Measurements from ENCODE around the gene ZSCAN22. TPM values are rescaled to one million over a fixed set of nuclear protein-coding genes. Genes with fewer than 3 reads are reported as not detected.
A peak's percentile ranks its signal among the peaks of the same experiment; 100 is the strongest.

Gene ZSCAN22
- total and polyA plus RNA-seq, 2 of the 4 experiments (the other 2 are of a cell fraction): 2.2 to 2.5 TPM

DNA sequence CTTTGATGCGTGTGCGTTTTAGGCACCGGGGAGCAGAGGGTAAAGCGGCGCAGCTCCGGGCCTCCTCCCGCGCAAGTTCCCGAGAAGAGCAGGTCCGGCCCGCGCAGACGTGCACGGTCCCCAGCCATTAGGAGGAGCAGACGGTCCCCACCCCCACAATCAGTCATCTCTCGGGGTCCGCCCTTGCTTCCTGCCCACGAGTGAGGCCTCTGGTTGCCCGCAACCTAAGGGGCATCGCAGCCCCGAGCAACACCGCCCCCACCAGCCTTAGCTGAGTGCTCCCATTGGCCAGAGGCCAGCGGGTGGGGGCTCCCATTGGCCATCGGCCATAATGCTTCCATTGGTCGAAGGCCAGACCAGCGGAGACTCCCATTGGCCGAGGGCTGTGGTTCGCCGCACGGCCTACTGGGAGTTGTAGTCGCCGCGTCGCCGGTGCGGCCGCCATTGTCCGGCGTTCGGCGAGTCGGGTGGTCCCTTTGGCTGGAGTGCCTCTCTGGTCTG is 48.2 kb upstream of the ZSCAN22 start, which contains the start of gene ZNF8:
Gene ZNF8, plus strand, starts transcription at position 415 of the 501 bp plus-strand sequence. CDS start 127 bp downstream, outside the sequence.
- H4K20me1 ChIP-seq (ENCODE audit: insufficient read depth, low read length): peaks cover 10% of the 10 kb centered on the region
- H3K36me3 ChIP-seq (ENCODE audit: control insufficient read depth, insufficient read depth, low read length): peaks cover 27% of the 10 kb centered on the region
- H3K9me3 ChIP-seq (ENCODE audit: control insufficient read depth, insufficient read depth, low read length): peaks cover 26% of the 10 kb centered on the region
- intact Hi-C loops (cut with micrococcal nuclease) (loop anchor here (5.0 kb wide), 1 partner anchor 96 kb away; the partner anchor contains the start of gene ZNF274), in situ Hi-C loops (cut with MboI; ENCODE audit: low sequenced_read_pairs) (no loop called here), dilution Hi-C loops (cut with HindIII; ENCODE audit: low sequenced_read_pairs, unreplicated experiment) (no loop called here)
- ChIA-PET POLR2A (ENCODE audit: unreplicated experiment) (no interaction called here), CTCF (no interaction called here)
- H3K14ac ChIP-seq (replicated peaks; ENCODE audit: low read depth, low read length): peak within 1 kb of the TSS; percentile 95
- H2AK9ac ChIP-seq (replicated peaks; ENCODE audit: low read depth, low read length, poor library complexity): peak within 1 kb of the TSS; percentile 98
- peak within 1 kb of the TSS; percentile 55; the same call in 2 of the 3 replicates for H2BK15ac ChIP-seq (ENCODE audit: low read depth, low read length)
- H2BK5ac ChIP-seq (ENCODE audit: low read depth, low read length, poor library complexity, severe bottlenecking): peak within 1 kb of the TSS; percentile 67
- peak within 1 kb of the TSS; percentile 24 for H3K18ac ChIP-seq (ENCODE audit: low read depth, low read length)
- peaks cover 35 to 63% of the 10 kb centered on the region in 2 experiments for H3K79me1 ChIP-seq (ENCODE audit: low read depth in 1 of 2, low read length in 2 of 2)
- H3K9ac ChIP-seq (ENCODE audit: low read depth, low read length): peak within 1 kb of the TSS; percentile 84
- peak within 1 kb of the TSS; percentile 85 for H3K4me2 ChIP-seq (ENCODE audit: low read depth, low read length)
- H2AFZ ChIP-seq (replicated peaks; ENCODE audit: low read length, poor library complexity): peak within 1 kb of the TSS; percentile 98
- WGBS, 2 experiments (ENCODE audit: extremely low coverage in 2 of 2, insufficient read length in 1 of 2): 0% methylated on average over 30 of the region's 42 CpGs; no CpG with 5 or more reads in 1 of the 2 experiments
- peak within 1 kb of the TSS; percentile 94 for H3K56ac ChIP-seq (ENCODE audit: extremely low read depth, insufficient read depth, low read length)
- H3K4me1 ChIP-seq (ENCODE audit: control insufficient read depth, insufficient read depth, low read length): 0 out of 2 replicates have a peak, but pooled peaks cover 2% of the 10 kb centered on the region
- no peak within 1 kb of the TSS for H2BK20ac ChIP-seq (ENCODE audit: low read depth, low read length)
- H4K5ac ChIP-seq (ENCODE audit: low read depth, low read length): peak within 1 kb of the TSS; percentile 54
- ATAC-seq (ENCODE audit: low read depth) (peak; percentile 94), DNase-seq (peak; percentile 98)
- H3K9me1 ChIP-seq (ENCODE audit: insufficient read depth, low read length): peaks cover 8% of the 10 kb centered on the region; the same call in 1 of the 2 replicates
- H4K8ac ChIP-seq (ENCODE audit: low read depth in 2 of 2, low read length in 2 of 2): peak within 1 kb of the TSS; percentile 85 to 93
- peak within 1 kb of the TSS; percentile 79 for H3K27ac ChIP-seq (ENCODE audit: insufficient read depth, low read length)
- H3K4ac ChIP-seq (ENCODE audit: low read depth, low read length): peak within 1 kb of the TSS; percentile 92
- peak within 1 kb of the TSS; percentile 88 for H4K91ac ChIP-seq (ENCODE audit: insufficient read depth, low read depth, low read length)
- peak within 1 kb of the TSS; percentile 62 for H2BK120ac ChIP-seq (ENCODE audit: low read depth, low read length)
- BruUV-seq (replicated peaks): no TSS peak
- peak within 1 kb of the TSS; percentile 92 for H3K23ac ChIP-seq (ENCODE audit: low read depth, low read length)
- peak within 1 kb of the TSS; percentile 65 for H3K4me3 ChIP-seq (ENCODE audit: insufficient read depth, low read depth, low read length)
- H3K27me3 ChIP-seq (ENCODE audit: control insufficient read depth, insufficient read depth, low read length): no peaks in the 10 kb centered on the region
- peak within 1 kb of the TSS; percentile 95 for H2AK5ac ChIP-seq (ENCODE audit: low read depth, low read length)
- TF ChIP-seq MAFK (IDR thresholded peaks at IDR 0.05; ENCODE audit: low read depth, low read length): no peak
- TF ChIP-seq, protein P1, sequence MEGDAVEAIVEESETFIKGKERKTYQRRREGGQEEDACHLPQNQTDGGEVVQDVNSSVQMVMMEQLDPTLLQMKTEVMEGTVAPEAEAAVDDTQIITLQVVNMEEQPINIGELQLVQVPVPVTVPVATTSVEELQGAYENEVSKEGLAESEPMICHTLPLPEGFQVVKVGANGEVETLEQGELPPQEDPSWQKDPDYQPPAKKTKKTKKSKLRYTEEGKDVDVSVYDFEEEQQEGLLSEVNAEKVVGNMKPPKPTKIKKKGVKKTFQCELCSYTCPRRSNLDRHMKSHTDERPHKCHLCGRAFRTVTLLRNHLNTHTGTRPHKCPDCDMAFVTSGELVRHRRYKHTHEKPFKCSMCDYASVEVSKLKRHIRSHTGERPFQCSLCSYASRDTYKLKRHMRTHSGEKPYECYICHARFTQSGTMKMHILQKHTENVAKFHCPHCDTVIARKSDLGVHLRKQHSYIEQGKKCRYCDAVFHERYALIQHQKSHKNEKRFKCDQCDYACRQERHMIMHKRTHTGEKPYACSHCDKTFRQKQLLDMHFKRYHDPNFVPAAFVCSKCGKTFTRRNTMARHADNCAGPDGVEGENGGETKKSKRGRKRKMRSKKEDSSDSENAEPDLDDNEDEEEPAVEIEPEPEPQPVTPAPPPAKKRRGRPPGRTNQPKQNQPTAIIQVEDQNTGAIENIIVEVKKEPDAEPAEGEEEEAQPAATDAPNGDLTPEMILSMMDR (conservative IDR thresholded peaks at IDR 0.05; ENCODE audit: low read depth, low read length): no peak; the same call in 1 of the 2 replicates
- TF ChIP-seq, protein P2, sequence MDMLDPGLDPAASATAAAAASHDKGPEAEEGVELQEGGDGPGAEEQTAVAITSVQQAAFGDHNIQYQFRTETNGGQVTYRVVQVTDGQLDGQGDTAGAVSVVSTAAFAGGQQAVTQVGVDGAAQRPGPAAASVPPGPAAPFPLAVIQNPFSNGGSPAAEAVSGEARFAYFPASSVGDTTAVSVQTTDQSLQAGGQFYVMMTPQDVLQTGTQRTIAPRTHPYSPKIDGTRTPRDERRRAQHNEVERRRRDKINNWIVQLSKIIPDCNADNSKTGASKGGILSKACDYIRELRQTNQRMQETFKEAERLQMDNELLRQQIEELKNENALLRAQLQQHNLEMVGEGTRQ (IDR thresholded peaks at IDR 0.05; ENCODE audit: low read depth, low read length): peak; percentile 31; the same call in 1 of the 2 replicates
- TF ChIP-seq CHD1 (IDR thresholded peaks at IDR 0.05; ENCODE audit: low read depth, low read length): no peak; the same call in 1 of the 2 replicates
- TF ChIP-seq MAZ (IDR thresholded peaks at IDR 0.05; ENCODE audit: borderline replicate concordance, low read depth, low read length): peak; percentile 97
- TF ChIP-seq FOS (IDR thresholded peaks at IDR 0.05; ENCODE audit: low read depth, low read length): peak; percentile 78
- TF ChIP-seq RAD21 (IDR thresholded peaks at IDR 0.05; ENCODE audit: low read length): peak; percentile 16
- TF ChIP-seq SMC3 (IDR thresholded peaks at IDR 0.05; ENCODE audit: low read depth, low read length): no peak
- no peak for TF ChIP-seq NFE2L2 (IDR thresholded peaks at IDR 0.05; ENCODE audit: low read depth, low read length)
- TF ChIP-seq RCOR1 (IDR thresholded peaks at IDR 0.05; ENCODE audit: insufficient replicate concordance, low read length): peak; percentile 37
- no peak for TF ChIP-seq BHLHE40 (IDR thresholded peaks at IDR 0.05; ENCODE audit: low read depth, low read length)
- TF ChIP-seq, protein P3, sequence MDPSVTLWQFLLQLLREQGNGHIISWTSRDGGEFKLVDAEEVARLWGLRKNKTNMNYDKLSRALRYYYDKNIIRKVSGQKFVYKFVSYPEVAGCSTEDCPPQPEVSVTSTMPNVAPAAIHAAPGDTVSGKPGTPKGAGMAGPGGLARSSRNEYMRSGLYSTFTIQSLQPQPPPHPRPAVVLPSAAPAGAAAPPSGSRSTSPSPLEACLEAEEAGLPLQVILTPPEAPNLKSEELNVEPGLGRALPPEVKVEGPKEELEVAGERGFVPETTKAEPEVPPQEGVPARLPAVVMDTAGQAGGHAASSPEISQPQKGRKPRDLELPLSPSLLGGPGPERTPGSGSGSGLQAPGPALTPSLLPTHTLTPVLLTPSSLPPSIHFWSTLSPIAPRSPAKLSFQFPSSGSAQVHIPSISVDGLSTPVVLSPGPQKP (IDR thresholded peaks at IDR 0.05; ENCODE audit: borderline replicate concordance, low read depth, low read length): no peak
- TF ChIP-seq RFX5 (IDR thresholded peaks at IDR 0.05; ENCODE audit: low read depth, low read length): 0 out of 2 replicates have a peak, but pooled peaks have one; percentile 47
- peak; percentile 30; the same call in 1 of the 2 replicates for TF ChIP-seq MXI1 (IDR thresholded peaks at IDR 0.05; ENCODE audit: borderline replicate concordance, low read depth, low read length)
- TF ChIP-seq CEBPB (IDR thresholded peaks at IDR 0.05; ENCODE audit: low read depth, low read length): no peak
